Peyer's patch (tissue), 4 donors: ENCODE results near the gene KLRF2.

Experiments
- POLR2A ChIP-seq, 2 donors: fragments of 450-650 bp; IDR thresholded peaks; one replicate each; pipeline ENCODE4 v1.5.1; 2017; ENCODE audit warnings: antibody characterized with exemption in 2 of 2, mild to moderate bottlenecking in 2 of 2, moderate library complexity in 2 of 2
- TF ChIP-seq, protein P1 (sequence below), 6 experiments: fragments of 450-650 bp in 4 of 6; fragments of 200-600 bp in 2 of 6; sonication (generic) in 1 of 6; IDR thresholded peaks; one replicate each; pipeline ENCODE4 v1.5.1; 2017 to 2019; ENCODE audit warnings: antibody characterized with exemption in 6 of 6, mild to moderate bottlenecking in 3 of 6, moderate library complexity in 1 of 6

DNA sequence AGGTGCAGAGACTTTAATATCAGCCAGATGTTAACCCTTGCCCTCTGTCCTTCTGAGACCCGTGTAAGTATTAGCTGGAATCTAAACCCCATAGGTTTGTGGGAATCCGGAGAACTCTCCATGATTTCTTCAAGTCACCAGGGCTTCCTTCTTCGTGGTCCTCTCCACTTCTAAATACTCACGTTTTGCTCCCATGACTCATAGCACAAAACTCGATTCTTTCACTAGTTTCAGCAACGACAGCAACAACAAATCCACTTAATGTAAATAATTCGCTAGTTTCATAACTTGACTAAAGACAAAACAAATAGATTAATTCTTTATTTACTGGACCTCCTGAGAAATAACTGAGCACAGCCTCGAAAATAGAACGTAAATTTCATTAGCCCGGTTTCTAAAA is 55.3 kb downstream of the KLRF2 start:
- TF ChIP-seq, protein P1, sequence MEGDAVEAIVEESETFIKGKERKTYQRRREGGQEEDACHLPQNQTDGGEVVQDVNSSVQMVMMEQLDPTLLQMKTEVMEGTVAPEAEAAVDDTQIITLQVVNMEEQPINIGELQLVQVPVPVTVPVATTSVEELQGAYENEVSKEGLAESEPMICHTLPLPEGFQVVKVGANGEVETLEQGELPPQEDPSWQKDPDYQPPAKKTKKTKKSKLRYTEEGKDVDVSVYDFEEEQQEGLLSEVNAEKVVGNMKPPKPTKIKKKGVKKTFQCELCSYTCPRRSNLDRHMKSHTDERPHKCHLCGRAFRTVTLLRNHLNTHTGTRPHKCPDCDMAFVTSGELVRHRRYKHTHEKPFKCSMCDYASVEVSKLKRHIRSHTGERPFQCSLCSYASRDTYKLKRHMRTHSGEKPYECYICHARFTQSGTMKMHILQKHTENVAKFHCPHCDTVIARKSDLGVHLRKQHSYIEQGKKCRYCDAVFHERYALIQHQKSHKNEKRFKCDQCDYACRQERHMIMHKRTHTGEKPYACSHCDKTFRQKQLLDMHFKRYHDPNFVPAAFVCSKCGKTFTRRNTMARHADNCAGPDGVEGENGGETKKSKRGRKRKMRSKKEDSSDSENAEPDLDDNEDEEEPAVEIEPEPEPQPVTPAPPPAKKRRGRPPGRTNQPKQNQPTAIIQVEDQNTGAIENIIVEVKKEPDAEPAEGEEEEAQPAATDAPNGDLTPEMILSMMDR (IDR thresholded peaks at IDR 0.05): no peak
- TF ChIP-seq POLR2A (IDR thresholded peaks at IDR 0.05): no peak
